Thyroid gland (tissue), 4 donors: ENCODE measurements around the gene TRABD2B. TPM values are rescaled to one million over a fixed set of nuclear protein-coding genes. Genes with fewer than 3 reads are reported as not detected.

Experiments used
- DNase-seq, 2 donors: peaks; one replicate each; pipeline ENCODE4 v3.0.0-alpha.2; 2019
- H3K27ac ChIP-seq, 3 donors: fragments of 200-600 bp; sonication (generic); 1 replicate in 2 of 3; 2 replicates in 1 of 3; pipeline ENCODE4 v1.5.1; 2016 to 2019; ENCODE audit warnings: mild to moderate bottlenecking in 1 of 3, moderate library complexity in 1 of 3
- H3K27me3 ChIP-seq: fragments of 200-600 bp; sonication (generic); one replicate; pipeline ENCODE4 v1.5.1; 2019
- H3K36me3 ChIP-seq, 2 donors: fragments of 200-600 bp; sonication (generic); one replicate each; pipeline ENCODE4 v1.5.1; 2016 to 2019
- H3K4me1 ChIP-seq, 2 donors: fragments of 200-600 bp; sonication (generic); one replicate each; pipeline ENCODE4 v1.5.1; 2017 to 2019
- H3K4me3 ChIP-seq, 3 donors: fragments of 200-600 bp; sonication (generic); replicated peaks in 1 of 3; 1 replicate in 2 of 3; 2 replicates in 1 of 3; pipeline ENCODE4 v1.5.1; 2016; ENCODE audit warnings: mild to moderate bottlenecking in 1 of 3
- H3K9me3 ChIP-seq: fragments of 200-600 bp; sonication (generic); one replicate; pipeline ENCODE4 v1.5.1; 2017
- POLR2A ChIP-seq, 2 donors: fragments of 450-650 bp; IDR thresholded peaks; one replicate each; pipeline ENCODE4 v1.6.1; 2017; ENCODE audit warnings: antibody characterized with exemption in 2 of 2, mild to moderate bottlenecking in 2 of 2, moderate library complexity in 1 of 2
- WGBS, 2 donors: methylation state at CpG; one replicate each; pipeline ENCODE4 v1.1.5; 2017; 5-methylcytosine and 5-hydroxymethylcytosine counted together
- intact Hi-C: fragments of 100-400 bp; cut with DNase I; formaldehyde crosslinking; loops from one replicate; pipeline ENCODE4 v1.15.1; 2023
- total RNA-seq, 4 donors: library from RNA; depleted of rRNA; stranded (reverse); fragments of >200 nt; gene quantifications; one replicate each; pipeline ENCODE4 v1.2.3, GENCODE V29; 2016
- TF ChIP-seq, protein P1 (sequence below), 6 experiments: fragments of 200-600 bp in 3 of 6; fragments of 450-650 bp in 3 of 6; sonication (generic) in 3 of 6; IDR thresholded peaks; one replicate each; pipeline ENCODE4 v1.5.1; 2016 to 2019; ENCODE audit warnings: antibody characterized with exemption in 6 of 6, mild to moderate bottlenecking in 2 of 6, inconsistent platforms in 1 of 6, moderate library complexity in 1 of 6

Gene TRABD2B
- total RNA-seq, 4 donors from 2014 or later: 0.34 to 1.1 (median 0.63) TPM

- H3K27ac ChIP-seq: no peak overlapping the region
- H3K9me3 ChIP-seq: no peaks in the 10 kb centered on the region
- DNase-seq: no peak
- TF ChIP-seq, protein P1, sequence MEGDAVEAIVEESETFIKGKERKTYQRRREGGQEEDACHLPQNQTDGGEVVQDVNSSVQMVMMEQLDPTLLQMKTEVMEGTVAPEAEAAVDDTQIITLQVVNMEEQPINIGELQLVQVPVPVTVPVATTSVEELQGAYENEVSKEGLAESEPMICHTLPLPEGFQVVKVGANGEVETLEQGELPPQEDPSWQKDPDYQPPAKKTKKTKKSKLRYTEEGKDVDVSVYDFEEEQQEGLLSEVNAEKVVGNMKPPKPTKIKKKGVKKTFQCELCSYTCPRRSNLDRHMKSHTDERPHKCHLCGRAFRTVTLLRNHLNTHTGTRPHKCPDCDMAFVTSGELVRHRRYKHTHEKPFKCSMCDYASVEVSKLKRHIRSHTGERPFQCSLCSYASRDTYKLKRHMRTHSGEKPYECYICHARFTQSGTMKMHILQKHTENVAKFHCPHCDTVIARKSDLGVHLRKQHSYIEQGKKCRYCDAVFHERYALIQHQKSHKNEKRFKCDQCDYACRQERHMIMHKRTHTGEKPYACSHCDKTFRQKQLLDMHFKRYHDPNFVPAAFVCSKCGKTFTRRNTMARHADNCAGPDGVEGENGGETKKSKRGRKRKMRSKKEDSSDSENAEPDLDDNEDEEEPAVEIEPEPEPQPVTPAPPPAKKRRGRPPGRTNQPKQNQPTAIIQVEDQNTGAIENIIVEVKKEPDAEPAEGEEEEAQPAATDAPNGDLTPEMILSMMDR (IDR thresholded peaks at IDR 0.05): no peak
- TF ChIP-seq POLR2A (IDR thresholded peaks at IDR 0.05): no peak
- WGBS, 2 donors: 50 to 55% methylated on average over 10 to 12 of the region's 12 CpGs
- H3K36me3 ChIP-seq: no peaks in the 10 kb centered on the region
- H3K4me3 ChIP-seq: no peak overlapping the region
- intact Hi-C loops: no loop called here
- no peaks in the 10 kb centered on the region for H3K27me3 ChIP-seq
- peaks cover 0 to 11% of the 10 kb centered on the region in 2 donors for H3K4me1 ChIP-seq
Observed at GRCh38 chr1:48039088-48040054, 42.2 kb upstream of the TRABD2B start.

DNA sequence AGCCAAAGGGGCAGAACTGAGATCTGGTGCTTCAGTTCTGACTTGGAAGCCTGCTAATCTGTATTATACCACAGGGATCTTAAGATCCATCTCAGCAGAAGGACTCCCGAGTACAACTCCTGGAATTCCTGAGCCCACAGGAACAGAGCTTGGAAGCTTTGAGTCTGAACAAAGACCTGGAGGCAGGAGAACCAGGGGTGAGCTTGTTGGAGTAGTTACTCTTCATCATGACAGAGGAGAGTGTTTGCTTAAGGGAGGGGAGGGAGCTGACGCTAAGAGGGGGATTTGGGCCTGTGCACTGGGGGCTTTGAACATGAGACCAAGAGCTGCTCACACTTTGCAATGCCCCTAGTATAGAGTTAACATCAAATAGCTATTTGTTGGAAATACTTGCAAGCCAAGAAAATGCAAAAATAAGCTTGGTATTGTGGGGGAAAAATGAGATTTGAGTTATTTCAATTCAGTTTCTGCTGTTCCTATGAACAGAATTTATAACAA is 41.1 kb upstream of the TRABD2B start:
- H3K4me3 ChIP-seq: no peak overlapping the region
- no peaks in the 10 kb centered on the region for H3K36me3 ChIP-seq
- no peaks in the 10 kb centered on the region for H3K27me3 ChIP-seq
- intact Hi-C loops: no loop called here
- TF ChIP-seq, protein P1 (IDR thresholded peaks at IDR 0.05): no peak
- no peak for TF ChIP-seq POLR2A (IDR thresholded peaks at IDR 0.05)
- H3K27ac ChIP-seq: no peak overlapping the region
- peaks cover 0 to 11% of the 10 kb centered on the region in 2 donors for H3K4me1 ChIP-seq
- no peaks in the 10 kb centered on the region for H3K9me3 ChIP-seq
- WGBS, 2 donors: 60 to 69% methylated on average over 2 of the region's 2 CpGs
- DNase-seq: no peak

- TF ChIP-seq POLR2A (IDR thresholded peaks at IDR 0.05): no peak
- TF ChIP-seq, protein P1 (IDR thresholded peaks at IDR 0.05): no peak
- Histone ChIP-seq H3K4me3 (no peak overlapping the region), H3K27me3 (no peaks in the 10 kb centered on the region), H3K36me3 (no peaks in the 10 kb centered on the region), H3K4me1 (peaks cover 0 to 11% of the 10 kb centered on the region in 2 donors), H3K9me3 (no peaks in the 10 kb centered on the region), H3K27ac (no peak overlapping the region)
- 85 to 87% methylated on average over 3 of the region's 3 CpGs for WGBS, 2 donors
- DNase-seq: no peak
- intact Hi-C loops: no loop called here
Observed at GRCh38 chr1:48036710-48037355, 39.6 kb upstream of the TRABD2B start.

- Histone ChIP-seq H3K36me3 (no peaks in the 10 kb centered on the region), H3K27me3 (no peaks in the 10 kb centered on the region), H3K9me3 (no peaks in the 10 kb centered on the region), H3K4me1 (peaks cover 0 to 11% of the 10 kb centered on the region in 2 donors), H3K4me3 (no peak overlapping the region), H3K27ac (no peak overlapping the region)
- no peak for TF ChIP-seq POLR2A (IDR thresholded peaks at IDR 0.05)
- TF ChIP-seq, protein P1 (IDR thresholded peaks at IDR 0.05): no peak
- DNase-seq: no peak
- intact Hi-C loops: no loop called here
Observed at GRCh38 chr1:48035371-48036141, 38.4 kb upstream of the TRABD2B start.
